Urinary bladder (tissue), 4 donors: ENCODE data around the gene ITGA8. TPM values are rescaled to one million over a fixed set of nuclear protein-coding genes. Genes with fewer than 3 reads are reported as not detected.
A peak's percentile ranks its signal among the peaks of the same experiment; 100 is the strongest.

Experiments
- DNase-seq: peaks from one replicate; pipeline ENCODE4 v3.0.0-alpha.2; 2015; ENCODE audit errors: extremely low spot score
- H3K27ac ChIP-seq: one replicate; pipeline ENCODE4 v1.5.1; 2013; ENCODE audit warnings: low read depth, mild to moderate bottlenecking, moderate library complexity
- H3K36me3 ChIP-seq: one replicate; pipeline ENCODE4 v1.6.1; 2013; ENCODE audit warnings: mild to moderate bottlenecking, moderate library complexity; ENCODE audit not compliant: insufficient read depth
- H3K4me1 ChIP-seq: one replicate; pipeline ENCODE4 v1.6.1; 2013; ENCODE audit warnings: mild to moderate bottlenecking, moderate library complexity; ENCODE audit not compliant: insufficient read depth
- H3K4me3 ChIP-seq: one replicate; pipeline ENCODE4 v1.5.1; 2013; ENCODE audit warnings: low read depth, low read length
- WGBS: extraction: QIAGEN DNeasy Blood & Tissue Kit; methylation state at CpG from one replicate; pipeline ENCODE4 v1.1.7; 2013; 5-methylcytosine and 5-hydroxymethylcytosine counted together
- polyA plus RNA-seq: library from polyadenylated mRNA; stranded (reverse); fragments of 200-250 nt; gene quantifications from one replicate; pipeline ENCODE4 v1.2.3, GENCODE V29; 2013
- total RNA-seq: library from RNA; depleted of rRNA; stranded (reverse); fragments of >200 nt; gene quantifications from one replicate; pipeline ENCODE4 v1.2.3, GENCODE V29; 2014
- donor health status: healthy with polysubstance abuse.
- donor health status: healthy.

ITGA8 gene
- total and polyA plus RNA-seq, 2 donors: 34.0 to 62.2 TPM

GRCh38 chr10:15743443-15743842 lies 23.7 kb upstream of the ITGA8 start:
- Histone ChIP-seq H3K36me3 (no peaks in the 10 kb centered on the region), H3K4me1 (no peaks in the 10 kb centered on the region), H3K4me3 (no peak overlapping the region), H3K27ac (no peak overlapping the region)
- DNase-seq: no peak
- WGBS: 96% methylated on average over 2 of the region's 2 CpGs

GRCh38 chr10:15742836-15743235 lies 23.1 kb upstream of the ITGA8 start:
- 95% methylated on average over 3 of the region's 3 CpGs for WGBS
- Histone ChIP-seq H3K4me1 (no peaks in the 10 kb centered on the region), H3K4me3 (no peak overlapping the region), H3K27ac (no peak overlapping the region), H3K36me3 (no peaks in the 10 kb centered on the region)
- DNase-seq: no peak

DNA sequence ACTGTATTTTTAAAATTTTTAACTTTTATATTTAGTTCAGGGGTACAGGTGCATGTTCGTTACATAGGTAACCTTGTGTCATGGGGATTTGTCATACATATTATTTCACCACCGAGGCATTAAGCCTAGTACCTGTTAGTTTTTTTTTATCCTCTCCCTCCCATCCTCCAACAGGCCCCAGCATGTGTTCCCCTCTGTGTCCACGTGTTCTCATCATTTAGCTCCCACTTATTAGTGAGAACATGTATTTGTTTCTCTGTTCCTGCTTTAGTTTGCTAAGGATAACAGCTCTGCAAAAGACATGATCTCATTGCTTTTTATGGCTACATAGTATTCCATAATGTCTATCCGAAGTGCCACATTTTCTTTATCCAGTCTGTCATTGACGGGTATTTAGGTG lies 22.4 kb upstream of the ITGA8 start:
- no peak for DNase-seq
- no peak overlapping the region for H3K4me3 ChIP-seq
- WGBS: 73% methylated on average over 5 of the region's 5 CpGs
- H3K36me3 ChIP-seq: no peaks in the 10 kb centered on the region
- no peaks in the 10 kb centered on the region for H3K4me1 ChIP-seq
- no peak overlapping the region for H3K27ac ChIP-seq

DNA sequence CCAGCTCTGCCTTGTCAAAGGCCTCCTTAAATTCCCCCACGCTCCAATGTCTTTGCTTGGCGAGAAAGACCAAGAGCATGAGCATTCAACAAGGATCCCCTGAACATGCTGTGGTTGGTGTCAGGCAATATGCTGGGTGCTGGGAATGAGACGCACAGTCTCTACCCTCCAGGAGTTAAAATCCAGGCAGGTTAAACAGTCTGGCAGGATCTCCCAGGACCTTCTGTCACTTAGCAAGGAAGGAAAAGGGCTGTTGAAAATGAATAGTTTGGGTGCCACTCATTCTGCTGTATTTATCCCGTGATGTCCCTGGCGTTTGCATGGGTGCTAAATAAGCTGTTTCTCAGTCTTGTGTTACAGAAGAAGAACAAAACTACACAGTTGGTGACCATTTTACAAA lies 21.9 kb upstream of the ITGA8 start:
- Histone ChIP-seq H3K27ac (no peak overlapping the region), H3K4me1 (no peaks in the 10 kb centered on the region), H3K36me3 (no peaks in the 10 kb centered on the region), H3K4me3 (no peak overlapping the region)
- no peak for DNase-seq
- WGBS: 85% methylated on average over 5 of the region's 5 CpGs

GRCh38 chr10:15740261-15740660 lies 20.5 kb upstream of the ITGA8 start:
- no peaks in the 10 kb centered on the region for H3K4me1 ChIP-seq
- DNase-seq: no peak
- no peak overlapping the region for H3K27ac ChIP-seq
- no peak overlapping the region for H3K4me3 ChIP-seq
- no peaks in the 10 kb centered on the region for H3K36me3 ChIP-seq
- 94% methylated on average over 6 of the region's 6 CpGs for WGBS

DNA sequence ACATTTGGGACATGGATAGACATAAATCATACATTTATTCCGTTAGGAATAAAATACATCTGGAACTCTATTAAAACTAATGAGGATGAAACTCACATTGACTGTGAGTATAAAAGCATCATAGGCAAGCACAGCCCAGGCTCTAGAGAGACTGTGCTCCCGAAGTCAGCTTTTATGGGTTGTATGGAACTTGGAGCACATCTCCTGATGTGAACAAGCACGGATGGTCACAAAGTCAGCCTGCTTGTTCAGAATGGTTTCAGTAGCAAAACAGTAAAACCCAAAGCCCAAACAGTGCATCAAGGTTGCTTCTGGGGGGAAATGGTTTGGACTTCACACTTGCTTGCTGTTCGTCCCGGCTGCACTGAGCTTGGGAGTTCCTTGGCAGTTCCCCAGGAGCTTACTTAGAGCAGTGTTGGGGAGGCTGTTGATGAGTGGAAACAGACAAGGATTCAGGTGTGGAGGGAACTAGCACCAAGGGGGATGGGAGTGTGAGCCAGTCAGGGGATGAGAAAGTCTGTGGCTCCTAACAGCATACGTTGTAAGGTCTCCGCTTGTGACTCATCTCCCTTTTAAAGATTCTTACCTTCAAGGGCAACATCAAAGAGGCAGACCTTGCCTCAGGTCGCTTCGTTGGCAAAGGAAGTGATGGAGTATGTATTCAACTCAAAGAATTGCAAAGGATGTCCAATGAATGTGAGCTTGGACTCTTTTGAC lies 19.7 kb upstream of the ITGA8 start:
- H3K36me3 ChIP-seq: no peaks in the 10 kb centered on the region
- WGBS: 51% methylated on average over 9 of the region's 9 CpGs
- no peak overlapping the region for H3K4me3 ChIP-seq
- H3K4me1 ChIP-seq: no peaks in the 10 kb centered on the region
- DNase-seq: no peak
- no peak overlapping the region for H3K27ac ChIP-seq

DNA sequence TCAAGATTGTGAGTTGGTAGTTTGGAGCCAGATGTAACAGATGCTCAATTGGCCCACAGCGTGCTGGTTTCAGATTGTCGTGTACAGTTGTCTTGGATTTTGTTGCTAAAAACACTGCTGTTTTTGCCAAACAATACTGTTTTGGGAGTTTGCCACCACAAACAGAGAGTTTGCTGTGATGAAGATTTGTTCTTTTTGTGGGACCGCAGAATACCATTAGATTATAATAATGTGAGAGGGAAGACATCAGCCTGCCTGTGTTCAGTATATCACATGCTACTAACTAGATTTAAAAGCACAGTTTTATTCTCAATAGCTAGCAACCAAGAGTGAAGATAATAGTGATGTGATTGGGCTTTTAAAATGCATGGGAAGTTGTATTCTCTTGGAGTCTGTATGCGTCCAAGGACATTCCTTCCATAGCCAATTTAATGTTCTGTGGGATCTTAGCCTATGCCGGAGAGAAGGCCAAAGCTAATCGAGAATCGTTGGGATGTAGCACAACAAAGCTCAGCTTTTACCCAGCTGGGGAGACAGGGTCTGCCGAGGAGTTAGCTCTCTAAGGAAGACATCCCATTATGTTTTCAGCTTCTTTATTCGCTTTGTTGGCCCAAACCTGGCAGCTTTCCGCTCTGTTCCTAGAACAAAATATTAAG lies 18.7 kb upstream of the ITGA8 start:
- Histone ChIP-seq H3K4me1 (no peaks in the 10 kb centered on the region), H3K4me3 (no peak overlapping the region), H3K36me3 (no peaks in the 10 kb centered on the region), H3K27ac (no peak overlapping the region)
- DNase-seq: peak; percentile 76
- WGBS: 28% methylated on average over 10 of the region's 10 CpGs

- H3K27ac ChIP-seq: no peak overlapping the region
- H3K4me3 ChIP-seq: no peak overlapping the region
- 57% methylated on average over 5 of the region's 5 CpGs for WGBS
- no peaks in the 10 kb centered on the region for H3K4me1 ChIP-seq
- no peaks in the 10 kb centered on the region for H3K36me3 ChIP-seq
- no peak for DNase-seq
Measured at GRCh38 chr10:15737656-15738055, 17.9 kb upstream of the ITGA8 start.

DNA sequence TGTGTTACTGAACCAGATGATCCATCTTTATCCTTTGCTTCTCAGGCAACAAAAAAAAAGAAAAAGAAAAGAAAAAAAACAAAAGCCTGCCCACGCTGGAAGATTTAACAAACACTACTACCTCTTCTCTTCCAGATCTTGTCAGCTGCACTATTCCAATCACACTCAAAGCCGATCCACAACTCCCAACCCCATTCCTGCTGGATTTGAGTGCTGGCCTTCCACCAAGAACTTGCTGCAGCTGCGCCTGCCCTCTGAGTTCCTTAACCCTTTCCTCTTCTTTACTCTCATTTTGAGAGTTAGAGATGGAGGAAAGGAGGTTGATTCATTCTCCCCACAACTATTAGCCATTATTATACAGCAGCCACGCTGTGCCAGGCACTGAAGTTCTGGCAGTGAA lies 16.0 kb upstream of the ITGA8 start:
- no peaks in the 10 kb centered on the region for H3K36me3 ChIP-seq
- DNase-seq: no peak
- H3K27ac ChIP-seq: no peak overlapping the region
- no peaks in the 10 kb centered on the region for H3K4me1 ChIP-seq
- WGBS: 25% methylated on average over 4 of the region's 4 CpGs
- no peak overlapping the region for H3K4me3 ChIP-seq

DNA sequence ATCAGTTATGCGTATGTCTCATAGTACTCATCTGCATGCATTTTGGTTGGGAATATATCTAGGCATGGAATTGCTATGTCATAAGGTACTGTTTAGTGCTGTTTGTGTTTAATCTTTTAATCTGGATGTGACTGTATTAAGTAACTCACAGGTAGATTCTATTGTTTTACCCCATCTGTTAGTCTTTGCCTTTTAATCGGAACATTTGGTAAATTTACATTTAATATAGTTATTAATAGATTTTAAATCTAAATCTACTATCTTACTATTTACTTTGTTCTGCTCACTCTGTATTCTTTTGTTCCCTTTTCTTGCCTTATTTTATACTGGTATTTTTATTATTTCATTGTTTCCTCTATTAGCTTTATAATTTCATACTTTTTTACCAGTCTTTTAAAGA lies 10.6 kb upstream of the ITGA8 start:
- DNase-seq: no peak
- WGBS: 78% methylated on average over 2 of the region's 2 CpGs
- Histone ChIP-seq H3K4me3 (no peak overlapping the region), H3K27ac (no peak overlapping the region), H3K4me1 (no peaks in the 10 kb centered on the region), H3K36me3 (no peaks in the 10 kb centered on the region)

GRCh38 chr10:15729890-15730289 lies 10.2 kb upstream of the ITGA8 start:
- H3K4me3 ChIP-seq: no peak overlapping the region
- H3K36me3 ChIP-seq: no peaks in the 10 kb centered on the region
- H3K4me1 ChIP-seq: no peaks in the 10 kb centered on the region
- H3K27ac ChIP-seq: no peak overlapping the region
- no peak for DNase-seq
- 94% methylated on average over 7 of the region's 7 CpGs for WGBS

DNA sequence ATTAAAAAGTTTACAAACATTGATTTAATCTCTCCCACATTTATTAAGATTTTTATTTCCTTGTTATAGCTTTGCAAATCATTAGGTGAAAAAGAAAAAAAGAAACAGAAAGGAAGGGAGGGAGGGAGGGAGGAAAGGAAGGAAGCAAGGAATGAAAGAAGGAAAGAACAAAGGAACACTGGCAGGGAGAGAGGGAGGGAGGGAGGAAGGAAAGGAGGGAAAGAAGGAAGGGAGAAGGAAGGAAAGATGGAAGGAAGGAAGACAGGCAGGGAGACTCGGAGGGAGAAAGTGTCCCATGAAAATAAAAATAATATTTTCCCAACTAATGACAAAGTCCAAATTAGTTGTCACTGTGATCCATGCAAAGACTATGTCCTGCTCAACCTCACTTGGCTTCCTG lies 6.3 kb upstream of the ITGA8 start:
- Histone ChIP-seq H3K27ac (no peak overlapping the region), H3K36me3 (no peaks in the 10 kb centered on the region), H3K4me1 (no peaks in the 10 kb centered on the region), H3K4me3 (no peak overlapping the region)
- no peak for DNase-seq
- WGBS: 85% methylated on average over 1 of the region's 1 CpG

DNA sequence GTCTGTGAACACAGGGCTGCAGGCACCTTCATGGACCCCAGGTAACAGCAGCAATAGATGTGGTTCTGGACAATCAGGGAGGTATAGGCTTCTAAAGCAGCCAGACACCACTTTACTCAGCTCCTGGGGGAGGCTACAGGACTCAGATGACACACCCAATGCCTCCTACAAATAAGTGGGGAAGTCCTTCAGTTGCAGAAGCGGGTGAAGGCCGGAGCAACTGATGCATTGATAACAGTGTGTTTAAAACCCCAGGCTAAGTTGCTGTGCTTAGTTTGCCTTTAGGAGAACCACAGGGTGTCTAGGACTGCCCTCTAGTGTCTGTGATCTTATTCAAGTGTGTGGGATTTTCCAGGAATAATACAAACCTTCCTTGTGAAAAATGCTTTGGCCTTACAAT lies 5.9 kb upstream of the ITGA8 start:
- H3K4me1 ChIP-seq: no peaks in the 10 kb centered on the region
- no peak overlapping the region for H3K4me3 ChIP-seq
- DNase-seq: no peak
- H3K36me3 ChIP-seq: no peaks in the 10 kb centered on the region
- WGBS: 12% methylated on average over 2 of the region's 2 CpGs
- H3K27ac ChIP-seq: no peak overlapping the region

DNA sequence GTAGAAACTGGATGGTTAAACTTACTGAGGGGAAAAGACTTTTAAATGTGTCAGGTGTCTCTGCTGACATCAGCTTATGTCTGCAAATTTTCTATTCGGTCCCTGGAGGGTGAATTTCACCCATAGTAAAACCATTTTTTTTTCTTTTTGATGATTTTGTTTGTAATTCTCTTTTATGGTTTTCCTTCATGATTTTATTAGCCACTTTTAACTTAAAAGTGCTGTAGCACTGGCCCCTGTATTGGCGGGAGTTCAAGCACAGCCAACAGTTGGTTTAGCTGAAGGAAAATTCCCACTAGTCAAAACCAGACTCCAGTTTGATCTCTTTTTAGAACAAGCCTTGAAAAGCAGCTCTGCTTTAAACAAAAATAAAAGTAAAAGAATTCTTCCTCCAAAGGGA lies 5.0 kb upstream of the ITGA8 start:
- no peak overlapping the region for H3K4me3 ChIP-seq
- DNase-seq: no peak
- no peak overlapping the region for H3K27ac ChIP-seq
- 66% methylated on average over 2 of the region's 2 CpGs for WGBS
- H3K36me3 ChIP-seq: no peaks in the 10 kb centered on the region
- no peaks in the 10 kb centered on the region for H3K4me1 ChIP-seq
